Gastroesophageal sphincter (tissue), 3 donors: ENCODE data around the gene WASF3.

ENCODE experiments used
- POLR2A ChIP-seq, 2 donors: fragments of 450-650 bp; IDR thresholded peaks; one replicate each; pipeline ENCODE4 v1.6.1; 2017; ENCODE audit warnings: antibody characterized with exemption in 2 of 2, mild to moderate bottlenecking in 2 of 2, moderate library complexity in 1 of 2
- POLR2AphosphoS5 ChIP-seq: sonication (generic); formaldehyde crosslinking; IDR thresholded peaks from one replicate; pipeline ENCODE4 v1.6.1; 2017; ENCODE audit warnings: antibody characterized with exemption
- TF ChIP-seq, protein P1 (sequence below), 4 experiments: fragments of 200-600 bp in 2 of 4; fragments of 450-650 bp in 2 of 4; sonication (generic) in 1 of 4; IDR thresholded peaks; one replicate each; pipeline ENCODE4 v1.5.1; 2017 to 2019; ENCODE audit warnings: antibody characterized with exemption in 4 of 4, mild to moderate bottlenecking in 2 of 4, moderate library complexity in 2 of 4

DNA sequence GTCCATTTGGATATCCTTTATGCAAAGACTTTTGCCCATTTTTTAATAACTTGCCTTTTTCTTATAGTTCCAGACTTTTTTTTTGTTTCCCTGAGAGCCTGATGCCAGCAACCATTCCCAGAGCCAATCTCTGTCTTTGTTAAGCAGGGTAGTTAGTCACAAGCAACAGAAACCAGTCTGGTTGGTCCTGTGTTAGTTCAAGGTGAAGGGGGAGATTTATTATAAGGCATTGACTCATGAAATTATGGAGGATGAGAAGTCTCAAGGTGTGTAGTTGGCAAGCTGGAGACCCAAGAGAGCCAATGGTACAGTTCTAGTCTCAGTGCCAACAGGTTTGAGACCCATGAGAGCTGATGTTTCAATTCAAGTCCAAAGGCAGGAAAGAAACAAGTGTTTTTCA, 170.2 kb downstream of the WASF3 start:
- TF ChIP-seq POLR2A (IDR thresholded peaks at IDR 0.05) (no peak), POLR2AphosphoS5 (no peak)
- TF ChIP-seq, protein P1, sequence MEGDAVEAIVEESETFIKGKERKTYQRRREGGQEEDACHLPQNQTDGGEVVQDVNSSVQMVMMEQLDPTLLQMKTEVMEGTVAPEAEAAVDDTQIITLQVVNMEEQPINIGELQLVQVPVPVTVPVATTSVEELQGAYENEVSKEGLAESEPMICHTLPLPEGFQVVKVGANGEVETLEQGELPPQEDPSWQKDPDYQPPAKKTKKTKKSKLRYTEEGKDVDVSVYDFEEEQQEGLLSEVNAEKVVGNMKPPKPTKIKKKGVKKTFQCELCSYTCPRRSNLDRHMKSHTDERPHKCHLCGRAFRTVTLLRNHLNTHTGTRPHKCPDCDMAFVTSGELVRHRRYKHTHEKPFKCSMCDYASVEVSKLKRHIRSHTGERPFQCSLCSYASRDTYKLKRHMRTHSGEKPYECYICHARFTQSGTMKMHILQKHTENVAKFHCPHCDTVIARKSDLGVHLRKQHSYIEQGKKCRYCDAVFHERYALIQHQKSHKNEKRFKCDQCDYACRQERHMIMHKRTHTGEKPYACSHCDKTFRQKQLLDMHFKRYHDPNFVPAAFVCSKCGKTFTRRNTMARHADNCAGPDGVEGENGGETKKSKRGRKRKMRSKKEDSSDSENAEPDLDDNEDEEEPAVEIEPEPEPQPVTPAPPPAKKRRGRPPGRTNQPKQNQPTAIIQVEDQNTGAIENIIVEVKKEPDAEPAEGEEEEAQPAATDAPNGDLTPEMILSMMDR (IDR thresholded peaks at IDR 0.05): no peak
